CD14-positive monocyte (primary cell): ENCODE data around the gene MCF2L2. TPM values are rescaled to one million over a fixed set of nuclear protein-coding genes. Genes with fewer than 3 reads are reported as not detected.

ENCODE experiments used
- DNase-seq, 3 donors: peaks; one replicate each; pipeline ENCODE4 v3.0.0-alpha.2; 2011 to 2022
- H2AFZ ChIP-seq: 2 replicates; pipeline ENCODE4 v1.6.0; 2012; ENCODE audit warnings: mild to moderate bottlenecking, low read depth, low read length, inconsistent platforms; ENCODE audit not compliant: insufficient read depth, poor library complexity, severe bottlenecking
- H3K27ac ChIP-seq, 2 donors: 1 replicate in 1 of 2; 2 replicates in 1 of 2; pipeline ENCODE4 v1.5.1; 2012 to 2013; ENCODE audit warnings: low read length in 2 of 2, control low read depth in 1 of 2, inconsistent platforms in 1 of 2, low read depth in 1 of 2, mild to moderate bottlenecking in 1 of 2
- H3K27me3 ChIP-seq, 2 donors: one replicate each; pipeline versions ENCODE4 v1.6.0 to v1.6.1; 2011 to 2013; ENCODE audit warnings: low read length in 2 of 2; ENCODE audit not compliant: control insufficient read depth in 2 of 2, insufficient read depth in 2 of 2
- H3K36me3 ChIP-seq, 2 donors: replicated peaks in 1 of 2; 1 replicate in 1 of 2; 2 replicates in 1 of 2; pipeline versions ENCODE4 v1.5.1 to v1.6.1; 2012 to 2013; ENCODE audit warnings: low read length in 2 of 2, control low read depth in 1 of 2, inconsistent platforms in 1 of 2, mild to moderate bottlenecking in 1 of 2; ENCODE audit not compliant: insufficient read depth in 2 of 2, control insufficient read depth in 1 of 2
- H3K4me1 ChIP-seq, 2 donors: 1 replicate in 1 of 2; 2 replicates in 1 of 2; pipeline versions ENCODE4 v1.5.1 to v1.6.1; 2012 to 2013; ENCODE audit warnings: low read length in 2 of 2, control low read depth in 1 of 2, inconsistent platforms in 1 of 2, mild to moderate bottlenecking in 1 of 2, moderate library complexity in 1 of 2; ENCODE audit not compliant: insufficient read depth in 2 of 2, control insufficient read depth in 1 of 2
- H3K4me2 ChIP-seq: replicated peaks from 2 replicates; pipeline ENCODE3; 2012; ENCODE audit warnings: low read length, moderate library complexity, mild to moderate bottlenecking; ENCODE audit not compliant: poor library complexity, severe bottlenecking; ENCODE audit errors: extremely low read depth
- H3K4me3 ChIP-seq, 3 experiments: fragments of 200-600 bp in 1 of 3; sonication (generic) in 1 of 3; replicated peaks in 1 of 3; 1 replicate in 2 of 3; 2 replicates in 1 of 3; pipeline ENCODE4 v1.5.1; 2011 to 2013; ENCODE audit warnings: low read length in 3 of 3, mild to moderate bottlenecking in 3 of 3, control low read depth in 2 of 3, low read depth in 2 of 3, inconsistent platforms in 1 of 3, moderate library complexity in 1 of 3
- H3K79me2 ChIP-seq: 2 replicates; pipeline ENCODE4 v1.6.0; 2012; ENCODE audit warnings: mild to moderate bottlenecking, control low read depth, inconsistent platforms, low read length, moderate library complexity; ENCODE audit not compliant: insufficient read depth
- H3K9ac ChIP-seq: 2 replicates; pipeline ENCODE4 v1.6.0; 2017; ENCODE audit warnings: low read length, mild to moderate bottlenecking; ENCODE audit not compliant: insufficient read depth, poor library complexity, severe bottlenecking
- H3K9me3 ChIP-seq, 2 donors: replicated peaks in 1 of 2; 1 replicate in 1 of 2; 2 replicates in 1 of 2; pipeline versions ENCODE4 v1.5.1 to v1.6.1; 2012 to 2013; ENCODE audit warnings: low read length in 2 of 2, control low read depth in 1 of 2; ENCODE audit not compliant: control insufficient read depth in 1 of 2, insufficient read depth in 1 of 2
- H4K20me1 ChIP-seq: 2 replicates; pipeline ENCODE4 v1.6.0; 2012; ENCODE audit warnings: mild to moderate bottlenecking, low read length, control low read depth, moderate library complexity; ENCODE audit not compliant: insufficient read depth
- H3K27ac Mint-ChIP-seq, 7 donors: one replicate each; pipeline ENCODE4 v1.8.0; 2020; ENCODE audit warnings: mild to moderate bottlenecking in 7 of 7, mixed read lengths in 7 of 7, moderate library complexity in 6 of 7, inconsistent platforms in 2 of 7
- H3K27me3 Mint-ChIP-seq, 3 donors: one replicate each; pipeline ENCODE4 v1.8.0; 2021 to 2022; ENCODE audit warnings: low read depth in 3 of 3, mild to moderate bottlenecking in 3 of 3, mixed read lengths in 3 of 3, moderate library complexity in 3 of 3, inconsistent platforms in 1 of 3
- H3K36me3 Mint-ChIP-seq, 2 donors: one replicate each; pipeline ENCODE4 v1.8.0; 2020; ENCODE audit warnings: mixed read lengths in 2 of 2, inconsistent platforms in 1 of 2, mild to moderate bottlenecking in 1 of 2
- H3K4me1 Mint-ChIP-seq: one replicate; pipeline ENCODE4 v1.8.0; 2020; ENCODE audit warnings: mild to moderate bottlenecking, mixed read lengths
- H3K4me3 Mint-ChIP-seq, 2 donors: one replicate each; pipeline ENCODE4 v1.8.0; 2020; ENCODE audit warnings: mild to moderate bottlenecking in 2 of 2, mixed read lengths in 2 of 2, moderate library complexity in 1 of 2
- H3K9me3 Mint-ChIP-seq, 7 donors: one replicate each; pipeline ENCODE4 v1.8.0; 2020 to 2022; ENCODE audit warnings: mixed read lengths in 7 of 7, mild to moderate bottlenecking in 6 of 7, moderate library complexity in 6 of 7, inconsistent platforms in 2 of 7
- WGBS: methylation state at CpG from one replicate; pipeline ENCODE4 v1.1.5; 2013; ENCODE audit warnings: missing lambda C conversion rate; ENCODE audit not compliant: insufficient coverage; 5-methylcytosine and 5-hydroxymethylcytosine counted together
- intact Hi-C, 2 donors: fragments of 100-400 bp; cut with micrococcal nuclease; formaldehyde crosslinking; loops; one replicate each; pipeline versions ENCODE4 v1.15.0 to v1.15.1; 2023
- polyA plus RNA-seq, 3 donors: library from polyadenylated mRNA; depleted of rRNA in 1 of 3; unstranded in 2 of 3; stranded (reverse) in 1 of 3; fragments of 300-500 nt in 2 of 3; fragments of >200 nt in 1 of 3; fragmentation: Illumina TruSeq in 2 of 3; gene quantifications; 1 replicate in 2 of 3; 2 replicates in 1 of 3; pipeline ENCODE4 v1.2.3, GENCODE V29; 2012 to 2021
- TF ChIP-seq, protein P1 (sequence below): fragments of 200-600 bp; IDR thresholded peaks from one replicate; pipeline ENCODE4 v1.8.0; 2022; ENCODE audit warnings: antibody characterized with exemption, mild to moderate bottlenecking

Gene MCF2L2
- polyA plus RNA-seq, 3 donors, result 0.01 to 0.13 TPM; not detected in 1

DNA sequence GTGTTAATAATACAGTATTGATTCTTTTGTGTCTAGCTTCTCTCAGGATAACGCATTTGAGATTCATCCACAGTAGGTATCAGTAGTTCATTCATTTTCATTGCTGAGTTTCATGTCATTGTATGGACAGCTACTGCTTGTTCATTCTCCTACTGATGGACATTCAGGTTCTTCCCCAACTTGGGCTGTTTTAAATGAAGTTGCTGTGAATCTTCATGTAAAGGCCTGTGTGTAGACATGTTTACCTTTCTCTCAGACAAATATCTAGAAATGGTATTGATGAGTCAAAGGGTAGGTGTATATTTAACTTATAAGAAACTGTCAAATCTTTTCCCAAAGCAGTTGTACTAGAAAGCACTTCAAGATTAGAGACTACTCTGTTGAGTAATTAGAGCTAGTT lies 26.7 kb downstream of the MCF2L2 start:
- TF ChIP-seq, protein P1, sequence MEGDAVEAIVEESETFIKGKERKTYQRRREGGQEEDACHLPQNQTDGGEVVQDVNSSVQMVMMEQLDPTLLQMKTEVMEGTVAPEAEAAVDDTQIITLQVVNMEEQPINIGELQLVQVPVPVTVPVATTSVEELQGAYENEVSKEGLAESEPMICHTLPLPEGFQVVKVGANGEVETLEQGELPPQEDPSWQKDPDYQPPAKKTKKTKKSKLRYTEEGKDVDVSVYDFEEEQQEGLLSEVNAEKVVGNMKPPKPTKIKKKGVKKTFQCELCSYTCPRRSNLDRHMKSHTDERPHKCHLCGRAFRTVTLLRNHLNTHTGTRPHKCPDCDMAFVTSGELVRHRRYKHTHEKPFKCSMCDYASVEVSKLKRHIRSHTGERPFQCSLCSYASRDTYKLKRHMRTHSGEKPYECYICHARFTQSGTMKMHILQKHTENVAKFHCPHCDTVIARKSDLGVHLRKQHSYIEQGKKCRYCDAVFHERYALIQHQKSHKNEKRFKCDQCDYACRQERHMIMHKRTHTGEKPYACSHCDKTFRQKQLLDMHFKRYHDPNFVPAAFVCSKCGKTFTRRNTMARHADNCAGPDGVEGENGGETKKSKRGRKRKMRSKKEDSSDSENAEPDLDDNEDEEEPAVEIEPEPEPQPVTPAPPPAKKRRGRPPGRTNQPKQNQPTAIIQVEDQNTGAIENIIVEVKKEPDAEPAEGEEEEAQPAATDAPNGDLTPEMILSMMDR, result no peak
- Histone ChIP-seq H3K9me3 (no peaks in the 10 kb centered on the region), H3K27ac (no peak overlapping the region), H3K4me3 (no peak overlapping the region), H3K4me1 (no peaks in the 10 kb centered on the region), H3K9ac (no peak overlapping the region), H3K79me2 (no peaks in the 10 kb centered on the region), H3K27me3 (no peaks in the 10 kb centered on the region), H4K20me1 (no peaks in the 10 kb centered on the region), H2AFZ (no peak overlapping the region), H3K4me2 (no peak overlapping the region), H3K36me3 (no peaks in the 10 kb centered on the region)
- WGBS, result no CpG with 5 or more reads among the region's 1 CpG
- no peaks in the 10 kb centered on the region for H3K36me3 Mint-ChIP-seq
- H3K9me3 Mint-ChIP-seq, result no peaks in the 10 kb centered on the region
- H3K4me3 Mint-ChIP-seq, result no peak overlapping the region
- no peak for DNase-seq
- H3K27me3 Mint-ChIP-seq, result peaks cover 0 to 2% (median 0%) of the 10 kb centered on the region in 3 donors
- intact Hi-C loops, result no loop called here
- H3K4me1 Mint-ChIP-seq, result no peaks in the 10 kb centered on the region
- no peak overlapping the region for H3K27ac Mint-ChIP-seq

DNA sequence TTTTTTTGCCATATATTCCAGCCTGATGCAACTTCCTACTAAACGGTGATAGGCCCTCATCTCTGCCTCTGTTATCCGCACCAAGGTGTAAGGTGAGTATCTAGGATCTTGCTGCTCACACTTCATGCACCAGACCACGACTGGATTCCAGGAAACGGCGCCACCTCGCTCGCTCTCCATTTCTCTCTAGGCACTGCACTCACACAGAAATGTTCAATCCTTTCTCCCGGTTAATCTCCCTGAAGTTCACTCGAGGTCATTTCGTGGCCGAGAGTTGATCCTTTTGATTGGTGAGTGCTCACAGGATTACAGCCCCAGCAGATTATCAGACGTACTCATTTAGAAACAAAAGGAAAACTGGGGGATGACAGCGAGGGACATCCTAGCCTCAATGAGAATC lies 28.1 kb downstream of the MCF2L2 start:
- Histone ChIP-seq H3K9me3 (no peaks in the 10 kb centered on the region), H3K27me3 (no peaks in the 10 kb centered on the region), H4K20me1 (no peaks in the 10 kb centered on the region), H3K4me1 (no peaks in the 10 kb centered on the region), H3K79me2 (no peaks in the 10 kb centered on the region), H3K36me3 (no peaks in the 10 kb centered on the region), H3K4me3 (no peak overlapping the region), H3K27ac (no peak overlapping the region), H3K4me2 (no peak overlapping the region), H3K9ac (no peak overlapping the region), H2AFZ (no peak overlapping the region)
- intact Hi-C loops, result no loop called here
- H3K4me3 Mint-ChIP-seq, result no peak overlapping the region
- peaks cover 0 to 3% (median 0%) of the 10 kb centered on the region in 3 donors for H3K27me3 Mint-ChIP-seq
- H3K27ac Mint-ChIP-seq, result no peak overlapping the region
- 91% methylated on average over 10 of the region's 13 CpGs for WGBS
- DNase-seq, result no peak
- H3K9me3 Mint-ChIP-seq, result no peaks in the 10 kb centered on the region
- no peaks in the 10 kb centered on the region for H3K36me3 Mint-ChIP-seq
- TF ChIP-seq, protein P1, result no peak
- H3K4me1 Mint-ChIP-seq, result no peaks in the 10 kb centered on the region
